ENCODE data around the gene CHDH. TPM values are rescaled to one million over a fixed set of nuclear protein-coding genes. Genes with fewer than 3 reads are reported as not detected.

CHDH gene
- polyA plus RNA-seq, 1 donor (not counting 4 experiments of a cell fraction or from before 2014, with no cell fraction given): not detected

DNA sequence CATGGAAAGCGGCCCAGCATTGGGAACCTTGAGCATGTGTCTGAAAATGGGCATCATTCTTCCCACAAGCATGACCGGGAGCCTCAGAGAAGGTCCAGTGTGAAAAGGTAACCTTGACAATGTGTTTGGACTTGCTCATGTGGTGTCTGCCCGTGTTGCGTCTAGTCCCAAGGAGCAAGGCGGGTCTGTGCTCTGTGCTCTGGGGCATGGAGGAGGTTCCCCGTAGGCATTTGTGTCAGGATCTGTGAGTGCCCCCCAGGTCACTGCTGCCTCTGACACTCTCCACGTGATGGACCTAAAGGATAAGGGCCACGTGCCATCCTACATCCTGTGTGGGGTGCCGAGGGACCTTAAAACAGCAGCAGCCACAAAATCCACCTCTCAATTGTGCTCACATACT is 44.9 kb downstream of the CHDH start:
- Histone ChIP-seq H2AFZ (ENCODE audit: control insufficient read depth, low read length) (no peak overlapping the region), H3K9ac (ENCODE audit: control insufficient read depth, extremely low read depth, insufficient read depth, low read length) (no peak overlapping the region), H3K4me1 (ENCODE audit: control insufficient read depth, extremely low read depth, insufficient read depth, low read length) (no peaks in the 10 kb centered on the region), H3K4me2 (ENCODE audit: control insufficient read depth, extremely low read depth, insufficient read depth, low read depth, low read length) (no peak overlapping the region), H3K27me3 (ENCODE audit: control insufficient read depth, extremely low read depth, insufficient read depth, low read length) (no peaks in the 10 kb centered on the region), H3K79me2 (ENCODE audit: control insufficient read depth, insufficient read depth, low read length) (no peaks in the 10 kb centered on the region), H3K36me3 (ENCODE audit: control insufficient read depth in 2 of 2, extremely low read depth in 1 of 2, insufficient read depth in 2 of 2, low read length in 2 of 2) (no peaks in the 10 kb centered on the region), H4K20me1 (ENCODE audit: control insufficient read depth, extremely low read depth, insufficient read depth, low read length) (no peaks in the 10 kb centered on the region), H3K9me3 (ENCODE audit: control insufficient read depth, low read depth, low read length) (no peaks in the 10 kb centered on the region), H3K27ac (ENCODE audit: control insufficient read depth, insufficient read depth, low read length) (no peak overlapping the region), H3K4me3 (ENCODE audit: control insufficient read depth in 2 of 3, extremely low read depth in 1 of 3, insufficient read depth in 2 of 3, low read depth in 1 of 3, low read length in 3 of 3) (no peak overlapping the region), H3K9me1 (ENCODE audit: control insufficient read depth, extremely low read depth, insufficient read depth, low read length) (no peaks in the 10 kb centered on the region)
- TF ChIP-seq EZH2 (IDR thresholded peaks at IDR 0.05; ENCODE audit: low read length): no peak
- TF ChIP-seq, protein P1, sequence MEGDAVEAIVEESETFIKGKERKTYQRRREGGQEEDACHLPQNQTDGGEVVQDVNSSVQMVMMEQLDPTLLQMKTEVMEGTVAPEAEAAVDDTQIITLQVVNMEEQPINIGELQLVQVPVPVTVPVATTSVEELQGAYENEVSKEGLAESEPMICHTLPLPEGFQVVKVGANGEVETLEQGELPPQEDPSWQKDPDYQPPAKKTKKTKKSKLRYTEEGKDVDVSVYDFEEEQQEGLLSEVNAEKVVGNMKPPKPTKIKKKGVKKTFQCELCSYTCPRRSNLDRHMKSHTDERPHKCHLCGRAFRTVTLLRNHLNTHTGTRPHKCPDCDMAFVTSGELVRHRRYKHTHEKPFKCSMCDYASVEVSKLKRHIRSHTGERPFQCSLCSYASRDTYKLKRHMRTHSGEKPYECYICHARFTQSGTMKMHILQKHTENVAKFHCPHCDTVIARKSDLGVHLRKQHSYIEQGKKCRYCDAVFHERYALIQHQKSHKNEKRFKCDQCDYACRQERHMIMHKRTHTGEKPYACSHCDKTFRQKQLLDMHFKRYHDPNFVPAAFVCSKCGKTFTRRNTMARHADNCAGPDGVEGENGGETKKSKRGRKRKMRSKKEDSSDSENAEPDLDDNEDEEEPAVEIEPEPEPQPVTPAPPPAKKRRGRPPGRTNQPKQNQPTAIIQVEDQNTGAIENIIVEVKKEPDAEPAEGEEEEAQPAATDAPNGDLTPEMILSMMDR (optimal IDR thresholded peaks at IDR 0.05 in 1 of 3, IDR thresholded peaks at IDR 0.05 in 1 of 3, conservative IDR thresholded peaks at IDR 0.05 in 1 of 3; ENCODE audit: extremely low read depth in 1 of 3, insufficient read depth in 2 of 3, low read length in 3 of 3): no peak
- FAIRE-seq: no peak
- DNase-seq (ENCODE audit: low read depth, low spot score): no peak
- dilution Hi-C loops (cut with MboI; ENCODE audit: extremely low pct_ligation_motif_present, low sequenced_read_pairs): no loop called here

DNA sequence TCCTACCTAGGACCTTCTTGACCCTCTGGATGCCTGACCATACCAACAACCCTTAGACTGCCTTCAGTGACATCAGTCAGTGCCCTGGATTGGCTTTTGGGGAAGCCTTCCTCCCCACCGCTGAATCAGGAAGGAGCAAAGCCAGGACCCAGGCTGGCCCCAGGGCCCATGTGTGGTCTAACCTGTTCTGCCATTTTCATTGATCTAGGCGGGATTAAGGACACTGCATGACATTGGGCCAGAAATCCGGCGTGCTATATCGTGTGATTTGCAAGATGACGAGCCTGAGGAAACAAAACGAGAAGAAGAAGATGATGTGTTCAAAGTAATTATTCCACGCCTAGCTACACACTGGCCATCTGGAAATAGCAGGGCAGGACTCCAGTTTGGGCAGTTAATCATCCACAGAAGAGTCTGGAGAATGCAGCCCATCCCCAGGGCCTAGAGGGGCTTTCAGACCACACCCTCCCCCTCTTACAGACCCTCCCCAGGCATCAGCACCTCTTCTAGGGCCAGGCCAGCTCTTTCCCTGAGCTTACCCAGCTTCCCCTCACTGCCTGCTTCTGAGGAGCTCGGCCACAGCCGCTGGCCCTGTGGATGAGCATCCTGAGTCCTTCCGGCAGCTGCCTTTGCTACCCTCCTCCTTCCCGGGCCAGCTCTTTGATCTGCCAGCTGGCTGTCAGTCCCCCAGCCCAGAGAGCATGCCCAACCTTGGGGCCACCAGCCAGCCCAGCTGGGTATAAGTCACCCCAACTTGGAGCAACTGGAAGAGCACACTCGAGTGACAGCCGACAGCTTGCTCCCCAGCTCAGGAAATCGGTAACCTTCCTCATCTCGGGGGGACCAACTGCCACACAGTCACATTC is 45.9 kb downstream of the CHDH start:
- Histone ChIP-seq H3K9me3 (ENCODE audit: control insufficient read depth, low read depth, low read length) (no peaks in the 10 kb centered on the region), H3K79me2 (ENCODE audit: control insufficient read depth, insufficient read depth, low read length) (no peaks in the 10 kb centered on the region), H3K27ac (ENCODE audit: control insufficient read depth, insufficient read depth, low read length) (no peak overlapping the region), H3K9ac (ENCODE audit: control insufficient read depth, extremely low read depth, insufficient read depth, low read length) (no peak overlapping the region), H3K4me1 (ENCODE audit: control insufficient read depth, extremely low read depth, insufficient read depth, low read length) (peaks cover 4% of the 10 kb centered on the region), H3K36me3 (ENCODE audit: control insufficient read depth in 2 of 2, extremely low read depth in 1 of 2, insufficient read depth in 2 of 2, low read length in 2 of 2) (no peaks in the 10 kb centered on the region), H3K4me3 (ENCODE audit: control insufficient read depth in 2 of 3, extremely low read depth in 1 of 3, insufficient read depth in 2 of 3, low read depth in 1 of 3, low read length in 3 of 3) (no peak overlapping the region), H3K9me1 (ENCODE audit: control insufficient read depth, extremely low read depth, insufficient read depth, low read length) (no peaks in the 10 kb centered on the region), H4K20me1 (ENCODE audit: control insufficient read depth, extremely low read depth, insufficient read depth, low read length) (no peaks in the 10 kb centered on the region), H3K4me2 (ENCODE audit: control insufficient read depth, extremely low read depth, insufficient read depth, low read depth, low read length) (no peak overlapping the region), H3K27me3 (ENCODE audit: control insufficient read depth, extremely low read depth, insufficient read depth, low read length) (no peaks in the 10 kb centered on the region), H2AFZ (ENCODE audit: control insufficient read depth, low read length) (no peak overlapping the region)
- dilution Hi-C loops (cut with MboI; ENCODE audit: extremely low pct_ligation_motif_present, low sequenced_read_pairs): no loop called here
- no peak for TF ChIP-seq EZH2 (IDR thresholded peaks at IDR 0.05; ENCODE audit: low read length)
- TF ChIP-seq, protein P1 (optimal IDR thresholded peaks at IDR 0.05 in 1 of 3, IDR thresholded peaks at IDR 0.05 in 1 of 3, conservative IDR thresholded peaks at IDR 0.05 in 1 of 3; ENCODE audit: extremely low read depth in 1 of 3, insufficient read depth in 2 of 3, low read length in 3 of 3): no peak
- FAIRE-seq (no peak), DNase-seq (ENCODE audit: low read depth, low spot score) (no peak)

All from keratinocyte (primary cell).